ENCODE data around the gene LIMCH1.

The LIMCH1 gene

DNA sequence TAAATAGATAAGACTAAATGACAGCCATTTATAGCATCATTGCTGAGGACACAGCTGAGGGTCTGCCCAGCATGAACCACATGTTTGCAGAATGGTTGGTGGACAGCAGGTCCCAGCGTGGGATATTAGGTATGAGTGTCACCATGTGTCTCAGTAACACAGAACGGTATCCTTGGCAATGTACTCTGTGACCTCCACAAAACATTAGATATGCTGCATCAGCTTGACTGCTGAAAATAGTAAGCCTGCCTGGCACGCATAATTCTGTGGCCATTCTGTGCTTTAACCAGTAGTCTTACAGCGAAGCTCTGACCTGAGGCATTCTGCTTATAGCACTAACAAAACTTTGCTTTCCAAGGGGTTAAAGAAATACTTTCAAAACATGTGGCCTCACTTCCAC is 32.0 kb downstream of the LIMCH1 start:
- no peak for DNase-seq

DNA sequence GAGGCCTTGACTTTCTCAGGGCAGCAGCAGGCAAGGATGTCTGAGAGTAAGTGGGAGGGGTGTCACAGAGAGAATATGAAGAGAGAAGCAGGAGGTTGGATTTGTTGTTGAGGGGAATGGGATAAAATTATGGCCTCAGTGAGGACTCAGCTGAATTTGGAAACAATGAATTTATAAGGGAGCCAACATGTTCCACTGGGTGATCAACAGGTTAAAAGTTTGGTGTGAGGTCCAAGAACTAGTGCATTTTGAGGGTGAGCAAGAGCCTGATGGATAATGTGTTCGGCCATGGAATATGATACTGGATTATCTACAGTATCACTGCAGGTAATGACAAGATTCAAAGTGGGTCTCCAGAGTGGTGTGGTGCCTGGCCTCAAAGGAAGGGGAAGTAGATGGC is 33.5 kb downstream of the LIMCH1 start:
- no peak for DNase-seq

DNA sequence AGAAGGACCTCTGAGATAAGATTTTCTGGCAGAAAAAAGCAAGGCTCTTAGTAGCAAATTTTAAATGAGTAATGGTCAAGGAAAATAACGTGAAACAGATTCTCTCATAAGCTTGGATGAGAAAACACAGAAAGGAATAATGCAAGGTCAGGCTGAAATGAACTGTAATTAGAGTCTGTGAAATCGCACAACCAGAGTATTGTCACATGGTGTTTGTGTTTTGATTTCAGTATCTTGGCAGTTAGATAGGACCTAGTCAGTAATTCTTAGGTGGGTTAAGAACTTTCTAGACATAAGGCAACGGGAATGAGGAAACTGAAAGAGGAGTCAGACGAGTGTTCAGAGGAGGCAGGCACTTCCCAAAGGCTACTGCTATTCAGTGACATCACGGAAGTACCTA is 34.6 kb downstream of the LIMCH1 start:
- DNase-seq: no peak

DNA sequence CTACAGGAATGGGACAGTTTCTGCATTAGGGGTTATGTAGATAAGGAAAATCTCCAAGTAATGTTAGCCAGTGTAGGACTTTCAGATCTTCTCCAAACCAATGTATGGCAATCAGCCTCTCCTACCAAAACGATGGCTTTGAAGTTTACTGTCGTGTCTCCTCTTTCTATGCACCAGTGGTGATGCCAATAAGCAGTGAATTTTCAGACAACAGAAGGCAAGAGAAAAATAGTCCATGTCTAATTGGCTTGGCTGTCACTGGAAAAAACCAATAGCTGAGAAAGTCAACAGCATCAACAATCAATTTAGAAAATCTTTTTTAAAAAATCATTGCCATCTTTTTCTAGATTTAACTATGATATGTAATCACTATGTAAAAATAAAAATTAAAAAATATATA is 35.0 kb downstream of the LIMCH1 start:
- no peak for DNase-seq

DNA sequence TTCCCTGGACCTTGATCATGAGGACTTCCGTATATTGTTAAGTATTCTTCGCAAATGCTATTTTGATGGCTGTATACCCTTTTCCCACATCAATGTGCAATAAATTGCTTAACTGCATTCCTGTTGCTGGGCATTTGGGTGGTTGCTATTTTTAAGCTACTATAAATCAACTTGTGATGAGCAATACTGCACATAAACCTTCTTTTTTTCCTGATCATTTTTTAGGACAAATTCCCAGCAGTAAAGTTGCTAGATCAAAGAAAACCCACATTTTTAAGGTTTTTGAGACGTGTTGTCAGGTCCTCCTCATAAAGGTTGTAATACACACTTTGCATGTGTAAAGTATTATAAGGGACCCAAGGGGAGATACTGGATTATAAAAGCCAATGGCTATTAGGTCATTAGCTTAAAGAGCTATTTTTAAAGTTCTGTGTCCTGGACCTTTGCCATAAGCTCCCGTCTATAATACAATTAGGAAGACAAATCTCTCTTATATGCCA is 35.6 kb downstream of the LIMCH1 start:
- no peak for DNase-seq

DNA sequence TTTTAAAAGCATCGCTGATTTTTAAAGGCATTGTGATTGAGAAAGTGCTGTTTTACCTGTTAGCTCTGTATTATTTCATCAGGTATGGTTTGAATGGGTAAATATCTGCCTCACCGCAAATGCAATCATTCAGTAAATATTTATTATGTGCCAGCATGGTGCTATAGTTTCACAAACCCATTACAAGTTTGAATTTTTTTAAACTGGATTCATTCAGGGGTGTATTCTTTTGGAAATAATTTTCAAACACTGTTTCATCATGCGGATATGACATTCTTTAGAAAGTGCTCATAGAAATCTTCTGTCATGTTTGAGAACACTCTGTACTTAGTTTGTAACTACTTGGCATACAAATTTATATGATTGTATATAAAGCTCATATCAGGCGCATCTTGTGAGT is 37.2 kb downstream of the LIMCH1 start:
- DNase-seq: no peak

DNA sequence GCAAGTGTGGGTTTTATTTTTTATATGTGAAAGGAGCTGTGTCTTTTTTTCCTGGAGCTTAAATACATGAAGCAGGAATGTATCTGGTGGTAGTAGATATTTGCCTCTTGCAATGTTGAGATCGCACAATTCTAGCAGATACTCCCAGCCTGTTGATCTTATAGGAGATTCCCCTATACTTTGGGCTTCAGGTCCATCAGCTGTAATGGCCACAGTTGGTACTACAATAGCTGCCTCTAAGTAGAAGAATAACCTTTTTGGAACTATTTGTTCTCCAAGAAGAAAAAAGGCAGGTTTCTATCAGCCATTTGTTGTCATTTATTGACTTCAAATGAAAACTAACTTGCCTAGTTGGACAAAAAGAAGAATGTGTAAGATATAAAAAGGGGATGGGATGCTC is 37.7 kb downstream of the LIMCH1 start:
- no peak for DNase-seq

DNA sequence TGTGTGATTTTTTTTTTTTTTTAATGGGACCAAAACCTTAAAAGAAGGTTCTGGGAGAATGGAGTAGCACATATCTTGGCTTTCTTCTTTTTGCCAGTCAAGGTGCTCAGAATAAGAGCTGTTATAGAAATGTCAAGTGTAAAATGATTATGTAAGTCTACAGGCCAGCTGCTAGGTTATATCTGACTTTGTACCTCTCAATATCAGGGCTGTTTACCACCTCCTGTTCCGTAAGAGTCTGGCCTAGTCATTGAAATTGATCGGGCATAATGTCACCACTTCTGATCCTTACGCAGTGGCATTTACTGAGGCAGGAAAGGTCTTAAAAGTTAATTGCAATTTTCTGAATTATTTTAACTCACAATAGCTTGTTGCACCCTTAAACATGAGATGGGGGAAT is 41.1 kb downstream of the LIMCH1 start:
- no peak for DNase-seq

DNA sequence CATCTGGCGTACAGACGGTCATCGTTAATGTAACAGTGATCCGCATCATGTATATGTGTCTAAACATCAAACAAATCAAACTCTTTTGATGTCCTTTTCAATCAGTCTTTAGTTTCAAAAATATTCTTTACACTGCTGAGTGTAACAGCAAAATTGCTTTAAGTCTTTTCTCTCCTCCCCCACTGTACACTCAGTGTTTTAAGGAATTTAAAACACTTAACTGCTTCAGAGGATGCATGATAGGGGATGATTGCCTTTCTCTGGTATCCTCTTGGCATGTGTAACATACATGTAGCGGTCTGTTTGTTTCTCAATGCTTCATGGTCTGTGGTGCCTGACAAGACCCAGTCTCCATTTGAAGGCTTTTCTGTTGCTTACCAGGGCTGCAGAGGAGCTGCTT is 41.6 kb downstream of the LIMCH1 start:
- no peak for DNase-seq

DNA sequence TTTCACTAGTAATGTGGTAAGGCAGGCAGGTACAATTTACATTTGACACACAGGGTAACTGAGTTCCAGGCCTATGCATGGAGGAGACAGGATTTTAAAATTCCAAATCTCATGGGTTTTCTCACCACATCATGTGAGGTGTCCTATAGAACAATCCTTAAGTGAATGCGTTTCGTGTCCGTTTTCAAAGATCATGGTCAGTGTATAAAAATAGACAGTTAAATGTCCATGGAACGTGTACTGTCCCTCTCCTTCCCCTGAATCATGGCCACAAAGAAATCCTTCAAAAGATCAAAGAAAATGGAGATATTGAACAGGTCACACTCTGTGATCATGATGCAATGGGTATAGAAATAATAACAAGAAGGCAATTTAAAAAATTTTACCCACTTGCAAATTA is 42.0 kb downstream of the LIMCH1 start:
- no peak for DNase-seq

DNA sequence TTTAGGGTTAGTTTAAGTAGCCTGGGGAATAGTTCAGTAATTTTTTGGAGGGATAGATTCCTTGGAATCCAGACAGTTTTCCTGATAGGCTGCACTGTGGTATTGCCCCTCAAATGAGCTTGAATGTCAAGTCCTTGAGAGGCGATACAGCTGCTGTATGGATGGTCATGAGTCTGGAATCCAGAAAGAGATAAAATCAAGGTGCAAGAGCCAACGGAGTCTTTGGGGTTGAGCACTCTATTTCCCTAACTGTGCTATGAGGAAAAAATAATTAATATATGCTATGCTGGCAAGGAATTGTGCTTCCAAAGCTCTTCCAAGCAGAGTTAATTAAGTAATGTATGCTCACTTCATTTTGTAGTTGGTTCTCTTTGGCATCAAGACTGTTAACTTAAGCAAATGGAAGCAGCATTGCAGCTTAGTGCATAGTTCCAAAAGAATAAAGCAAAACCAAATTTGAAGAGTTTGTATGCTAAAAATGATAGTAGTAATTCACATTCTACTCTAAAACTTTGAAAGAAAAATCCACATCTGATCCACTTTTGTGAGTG is 48.8 kb downstream of the LIMCH1 start:
- DNase-seq: no peak

DNA sequence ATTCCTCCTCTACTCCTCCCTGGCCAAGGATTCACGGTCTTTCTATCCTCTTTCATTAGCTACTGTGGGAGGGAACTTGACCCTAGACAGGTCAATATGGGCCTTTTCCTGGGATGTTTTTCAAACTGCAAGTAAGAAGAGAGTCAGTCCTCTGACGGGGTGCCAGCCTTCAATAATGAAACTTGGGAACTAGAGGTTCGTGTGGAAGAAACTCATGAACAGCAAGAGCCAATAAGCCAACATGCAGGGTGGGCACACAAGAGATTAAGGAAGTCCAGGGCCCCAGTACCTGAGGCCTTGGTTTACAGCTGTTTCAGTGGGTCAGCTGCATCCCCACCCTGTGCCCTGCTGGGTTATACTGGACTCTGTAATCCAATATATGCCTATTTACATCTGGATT is 49.3 kb downstream of the LIMCH1 start:
- DNase-seq: no peak

DNA sequence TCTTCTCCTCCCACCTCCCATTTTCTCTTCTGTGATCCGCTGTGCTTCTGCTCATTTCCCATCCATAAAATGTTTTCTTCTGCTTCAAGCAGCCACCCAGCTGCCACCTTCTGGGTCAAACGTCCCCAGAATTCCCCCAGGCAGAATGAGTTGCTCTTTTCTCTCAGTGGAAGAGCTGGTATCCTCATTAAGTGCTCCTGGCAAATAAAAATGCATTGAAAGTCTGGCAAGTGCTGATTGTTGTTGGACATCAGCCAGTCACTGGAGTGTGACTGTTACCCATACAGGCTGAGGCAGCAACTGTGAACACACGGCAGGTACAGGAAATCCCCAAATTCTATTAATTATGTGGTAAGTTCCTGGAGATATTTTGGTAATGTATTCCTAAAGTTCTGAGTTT is 52.6 kb downstream of the LIMCH1 start:
- DNase-seq: peak; percentile 61

DNA sequence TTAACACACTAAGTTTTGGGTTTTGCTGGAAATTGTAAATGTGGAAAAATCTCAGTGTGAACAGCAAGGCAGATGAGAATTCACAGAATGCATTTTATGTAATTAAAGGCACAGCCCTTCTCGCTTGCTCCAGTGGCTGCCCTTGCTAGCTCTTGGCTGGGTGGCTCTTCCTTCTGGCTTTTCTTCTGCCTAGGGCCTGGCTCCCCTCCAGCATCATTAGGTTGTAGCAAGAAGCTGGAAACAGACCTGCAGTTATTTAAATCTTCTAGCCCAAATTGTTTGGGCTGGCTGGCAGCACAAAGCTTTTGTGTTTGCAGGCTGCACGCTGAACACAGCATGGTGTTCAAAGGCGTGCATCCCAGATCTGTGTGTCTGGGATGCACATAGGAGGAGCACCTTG is 56.5 kb downstream of the LIMCH1 start:
- no peak for DNase-seq

DNA sequence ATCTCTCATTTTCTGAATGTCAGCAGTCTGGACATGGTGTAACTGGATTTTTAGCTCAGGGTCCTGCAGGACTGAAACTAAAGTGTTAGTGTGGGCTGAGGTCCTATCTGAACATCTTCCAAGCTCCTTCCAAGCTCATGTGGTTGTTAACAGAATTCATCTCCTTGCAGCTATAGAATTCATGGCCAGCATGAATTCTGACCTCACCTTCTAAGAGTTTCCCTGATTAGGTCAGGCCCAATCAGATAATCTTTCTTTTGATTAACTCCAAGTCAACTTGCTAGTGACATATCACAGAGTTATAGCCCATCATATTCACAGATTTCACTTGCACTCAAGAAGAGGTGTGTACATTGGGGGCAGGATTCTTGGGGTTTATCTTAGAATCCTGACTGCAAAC is 59.5 kb downstream of the LIMCH1 start:
- no peak for DNase-seq

DNA sequence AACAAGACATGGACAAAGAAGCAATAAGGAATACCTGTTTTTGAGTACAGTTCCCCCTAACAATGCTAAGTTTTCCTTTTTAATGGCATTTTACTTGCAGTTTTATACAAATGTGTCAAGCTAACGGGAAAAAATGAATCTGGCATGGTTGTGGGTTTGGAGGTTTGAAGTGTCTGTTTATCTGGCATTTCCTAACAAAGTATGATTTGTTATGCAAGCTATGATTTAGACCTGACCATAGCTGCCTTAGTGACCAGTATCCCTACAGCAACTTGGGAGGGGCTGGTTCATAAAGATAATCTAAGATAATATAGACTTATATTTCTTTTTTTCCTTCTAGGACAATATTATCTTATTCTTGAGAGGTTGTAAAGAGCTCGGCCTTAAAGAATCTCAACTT is 60.6 kb downstream of the LIMCH1 start:
- DNase-seq: no peak

DNA sequence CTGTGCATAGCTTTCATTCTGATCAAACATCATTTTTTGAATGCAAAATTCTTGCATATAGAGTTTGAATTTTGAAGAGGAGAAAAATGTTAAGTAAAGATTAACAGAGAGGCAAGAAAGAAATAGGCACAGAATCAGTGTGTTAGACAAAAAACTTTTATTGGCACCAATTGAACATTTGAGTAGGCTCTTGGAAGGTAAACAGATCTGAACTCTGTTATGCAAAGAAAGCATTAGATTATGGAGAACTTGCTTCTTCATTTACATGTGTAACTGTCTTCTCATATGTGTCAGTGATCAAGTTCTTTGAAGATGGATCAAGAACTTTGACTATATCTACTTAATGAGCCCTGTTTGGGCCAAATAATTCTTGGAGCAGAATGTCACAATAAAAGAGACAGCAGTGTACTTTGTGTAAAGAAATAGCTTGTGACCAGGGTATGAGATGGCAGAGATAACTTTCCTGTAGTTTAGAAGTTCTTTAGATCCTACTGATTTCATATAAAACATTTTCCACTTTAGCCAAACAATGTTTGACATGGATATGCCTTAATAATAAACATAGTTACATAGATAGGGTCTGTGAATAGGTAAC is 61.3 kb downstream of the LIMCH1 start:
- DNase-seq: no peak

DNA sequence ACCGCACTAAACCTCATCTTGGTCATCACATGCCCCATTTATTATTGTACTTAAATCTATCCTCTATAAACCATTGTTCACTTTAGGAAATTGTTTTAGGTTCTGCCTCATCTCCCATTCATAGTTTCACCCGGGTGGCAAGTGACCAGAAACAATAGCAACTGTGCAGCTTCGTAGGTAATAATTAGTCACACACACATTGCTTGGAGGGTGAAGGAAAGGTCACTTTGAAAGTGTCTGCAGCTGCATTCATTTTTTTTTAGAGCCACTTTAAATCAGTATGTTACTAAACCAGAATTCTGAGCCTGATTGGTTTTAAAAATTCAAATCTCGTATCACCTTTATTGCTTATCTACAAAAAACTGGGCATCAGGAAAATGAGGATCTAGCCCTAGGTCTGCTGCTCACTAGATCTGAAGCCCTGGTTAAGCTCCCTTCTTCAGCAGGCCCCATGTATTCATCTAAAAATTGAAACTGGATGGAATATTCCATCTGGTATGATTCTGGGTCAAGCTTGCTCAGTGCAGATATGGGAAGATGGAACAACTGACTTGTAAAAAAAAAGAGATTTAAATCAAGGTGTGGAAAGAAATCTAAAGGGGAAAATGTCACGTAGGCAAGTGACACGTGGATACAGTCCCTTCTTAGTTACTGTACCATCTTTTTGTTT is 62.4 kb downstream of the LIMCH1 start:
- DNase-seq: no peak

DNA sequence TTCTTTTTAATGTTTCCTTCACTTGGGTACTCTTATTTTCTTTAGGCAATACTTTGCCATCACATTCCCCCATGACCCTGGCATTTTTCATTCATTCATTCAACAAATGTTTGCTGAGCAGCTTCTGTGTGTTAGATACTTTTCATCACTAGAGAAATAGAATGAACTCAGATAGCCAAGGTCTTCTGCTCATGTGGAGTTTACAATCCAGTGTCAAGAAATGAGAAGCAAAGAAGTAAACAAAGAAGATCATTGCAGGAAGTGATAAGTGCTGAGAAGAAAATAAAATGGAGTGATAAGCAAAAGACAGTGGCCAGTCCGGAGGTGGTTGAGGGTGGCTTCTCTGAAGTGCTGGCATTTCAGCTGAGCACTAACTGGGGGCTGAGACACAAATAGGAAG is 63.1 kb downstream of the LIMCH1 start:
- DNase-seq: no peak

DNA sequence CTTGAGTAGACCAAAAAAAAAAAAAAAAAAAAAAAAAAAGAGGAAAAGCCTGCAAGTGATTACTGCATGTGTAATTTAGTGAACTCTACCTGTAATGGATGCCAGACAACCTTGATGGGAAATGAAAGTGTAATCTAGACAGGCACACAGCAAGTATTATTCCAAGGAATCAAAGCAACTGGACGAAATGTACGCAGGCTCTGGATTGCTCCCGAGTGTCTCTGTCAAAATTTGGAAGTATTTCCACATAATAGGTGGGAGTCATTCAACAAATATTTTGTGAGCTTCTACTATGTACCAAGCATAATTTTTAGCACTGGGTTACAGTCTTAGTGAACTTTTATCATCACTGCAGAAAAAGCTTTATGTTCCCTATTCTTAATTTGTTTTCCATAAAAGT is 64.2 kb downstream of the LIMCH1 start:
- no peak for DNase-seq

DNA sequence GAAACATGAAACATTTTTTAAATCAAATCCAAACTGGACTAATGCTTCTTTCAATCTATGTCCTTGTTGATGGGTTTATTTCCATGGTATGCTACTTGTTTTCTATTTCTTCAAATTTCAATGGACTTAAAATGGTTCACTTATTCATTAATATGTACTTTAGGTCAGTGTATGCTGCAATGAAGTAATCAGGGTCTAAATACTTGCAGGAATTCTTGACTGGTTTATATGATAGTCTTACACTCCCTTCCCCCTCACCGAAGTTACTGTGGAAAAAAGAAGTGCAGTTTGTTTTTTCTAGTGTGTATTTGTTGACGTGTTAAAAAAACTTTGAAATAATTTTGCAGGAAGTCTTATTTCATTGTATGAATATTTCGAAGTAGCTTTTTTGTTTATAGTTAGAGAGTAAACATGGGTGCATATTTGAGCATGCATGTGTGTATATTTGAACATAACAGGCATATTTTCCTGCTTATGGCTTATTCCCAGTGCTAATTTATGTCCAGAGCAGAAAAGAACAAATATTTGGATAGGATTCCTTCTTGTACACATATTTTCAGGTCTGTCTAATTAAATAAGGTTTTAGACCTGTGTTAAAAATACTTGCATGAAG is 65.0 kb downstream of the LIMCH1 start:
- no peak for DNase-seq

DNA sequence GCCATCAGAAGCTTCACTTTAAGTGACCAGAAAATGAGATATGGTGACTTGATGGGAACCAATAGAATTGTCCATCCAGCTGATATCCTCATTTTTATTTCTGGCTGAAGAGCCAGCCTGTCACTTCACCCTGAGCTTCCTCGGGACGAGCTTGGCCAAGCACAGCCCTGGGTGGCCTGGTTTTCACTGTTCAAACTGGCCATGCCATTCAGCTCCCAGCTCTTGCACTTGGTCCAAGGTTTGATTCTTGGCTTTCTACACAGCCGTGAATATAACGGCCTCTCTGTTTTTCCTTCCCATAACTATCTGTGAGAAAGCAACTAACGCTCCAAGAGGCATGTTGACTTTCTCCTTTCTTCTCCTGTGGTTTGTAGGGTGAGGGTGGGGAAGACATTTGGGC is 71.9 kb downstream of the LIMCH1 start:
- no peak for DNase-seq

DNA sequence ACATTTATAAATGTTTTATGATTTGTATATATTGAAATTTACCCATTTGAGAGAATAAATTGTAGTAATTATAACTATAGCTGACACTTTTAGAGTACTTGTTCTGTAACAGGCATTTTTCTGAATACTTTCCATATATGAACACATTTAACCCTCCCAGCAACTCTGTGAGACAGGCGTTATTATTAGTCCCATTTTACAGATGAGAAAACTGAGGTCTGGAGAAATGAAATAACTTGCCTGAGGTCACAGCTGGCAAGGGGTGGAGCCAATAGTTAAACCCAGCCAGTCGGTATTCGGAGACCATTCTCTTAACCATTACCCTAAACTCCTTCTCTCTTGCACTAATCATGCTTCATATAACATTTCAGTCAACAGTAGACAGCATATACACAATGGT is 72.5 kb downstream of the LIMCH1 start:
- DNase-seq: no peak

DNA sequence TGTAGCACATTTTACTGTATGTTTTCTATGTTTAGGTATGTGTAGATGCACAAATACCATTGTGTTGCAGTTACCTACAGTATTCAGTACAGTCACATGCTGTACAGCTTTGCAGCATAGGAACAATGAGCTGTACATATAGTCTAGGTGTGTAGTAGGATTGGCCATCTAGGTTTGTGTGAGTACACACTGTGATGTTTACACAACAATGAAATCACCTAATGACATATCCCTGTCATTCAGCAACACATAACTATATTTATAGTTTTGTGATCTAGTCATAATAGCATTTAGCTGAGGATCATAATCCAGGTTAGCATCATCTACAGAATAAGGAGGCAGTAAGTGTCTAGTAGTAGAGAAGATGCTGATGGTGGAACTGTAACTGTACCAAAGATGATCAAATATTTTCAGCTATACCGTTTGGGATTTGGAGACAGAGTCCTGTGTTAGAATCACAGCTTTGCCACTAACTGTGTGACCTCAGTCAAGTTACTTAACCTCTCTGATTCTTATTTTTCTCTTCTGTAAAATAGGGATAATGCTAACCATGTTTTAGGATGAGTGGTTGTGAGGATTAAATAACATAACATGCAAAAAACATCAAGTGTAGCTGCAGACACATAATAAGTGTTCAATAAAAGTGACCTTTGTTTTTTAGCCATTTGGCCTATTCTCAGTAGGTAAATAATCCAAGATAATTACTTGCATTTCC is 73.3 kb downstream of the LIMCH1 start:
- no peak for DNase-seq

Measured in NCI-H345 (cell line).